NT2/D1 (cell line): ENCODE data around the gene PCTP.

ENCODE experiments used
- SUZ12 ChIP-seq: IDR thresholded peaks from 2 replicates; pipeline ENCODE4 v1.6.1; 2011; ENCODE audit not compliant: insufficient read length, insufficient read depth; ENCODE audit errors: extremely low read depth
- YY1 ChIP-seq: IDR thresholded peaks from 2 replicates; pipeline ENCODE4 v1.6.1; 2011; ENCODE audit not compliant: insufficient read length, insufficient read depth
- ZNF274 ChIP-seq: IDR thresholded peaks from 2 replicates; pipeline ENCODE4 v1.6.1; 2011; ENCODE audit warnings: mild to moderate bottlenecking, low read depth, low read length

- TF ChIP-seq YY1 (no peak), ZNF274 (no peak), SUZ12 (no peak)
Observed at GRCh38 chr17:55706808-55707773, 43.8 kb upstream of the PCTP start.
